K562 (cell line): Measurements from ENCODE around the gene DIS3L. TPM values are rescaled to one million over a fixed set of nuclear protein-coding genes. Genes with fewer than 3 reads are reported as not detected.

ENCODE experiments used
- ARID2 ChIP-seq: fragments of 450-650 bp; IDR thresholded peaks from 2 replicates; pipeline ENCODE4 v1.6.1; 2017; ENCODE audit warnings: antibody characterized with exemption, mild to moderate bottlenecking
- BACH1 ChIP-seq: fragments of 200-800 bp; sonication (Bioruptor generic); IDR thresholded peaks from 2 replicates; pipeline ENCODE4 v1.6.1; 2016; ENCODE audit warnings: missing genetic modification characterization, missing compliant biosample characterization
- CBFA2T3 ChIP-seq: fragments of 450-650 bp; IDR thresholded peaks from 2 replicates; pipeline ENCODE4 v1.6.1; 2017
- EHMT2 ChIP-seq: fragments of 450-650 bp; IDR thresholded peaks from 2 replicates; pipeline ENCODE4 v1.6.1; 2018; ENCODE audit warnings: antibody characterized with exemption
- FOXM1 ChIP-seq, 2 experiments: fragments of 450-650 bp in 1 of 2; sonication (generic) in 1 of 2; formaldehyde crosslinking in 1 of 2; IDR thresholded peaks; 2 replicates each; pipeline versions ENCODE4 v1.6.1 to v1.9.0; 2017 to 2022; ENCODE audit warnings: low read depth in 2 of 2, mild to moderate bottlenecking in 2 of 2, missing genetic modification reagents in 1 of 2, moderate library complexity in 1 of 2
- HOXB6 ChIP-seq: fragments of 250-450 bp; sonication (Bioruptor Pico); IDR thresholded peaks from 2 replicates; pipeline ENCODE4 v1.5.1; 2022; ENCODE audit warnings: mild to moderate bottlenecking, borderline replicate concordance
- KLF6 ChIP-seq: fragments of 250-450 bp; sonication (Bioruptor Pico); IDR thresholded peaks from 2 replicates; pipeline ENCODE4 v1.4.0; 2020; ENCODE audit warnings: mild to moderate bottlenecking, moderate library complexity, borderline replicate concordance
- NELFE ChIP-seq: IDR thresholded peaks from 2 replicates; pipeline ENCODE4 v1.6.1; 2011; ENCODE audit warnings: mild to moderate bottlenecking; ENCODE audit not compliant: insufficient read depth, insufficient read length
- NFYB ChIP-seq: IDR thresholded peaks from 2 replicates; pipeline ENCODE4 v1.6.1; 2011; ENCODE audit warnings: mild to moderate bottlenecking, moderate library complexity; ENCODE audit not compliant: insufficient read length; ENCODE audit errors: extremely low read depth
- PHF8 ChIP-seq: fragments of 200-600 bp; sonication (generic); IDR thresholded peaks from 2 replicates; pipeline ENCODE4 v1.6.1; 2012; ENCODE audit warnings: mixed run types, mild to moderate bottlenecking, inconsistent platforms, low read length, moderate library complexity, borderline replicate concordance
- ZBTB8A ChIP-seq: fragments of 450-650 bp; IDR thresholded peaks from 2 replicates; pipeline ENCODE4 v1.6.1; 2018; ENCODE audit warnings: mild to moderate bottlenecking, moderate library complexity; ENCODE audit not compliant: partially characterized antibody
- ZNF445 ChIP-seq: fragments of 250-450 bp; sonication (Bioruptor Pico); IDR thresholded peaks from 2 replicates; pipeline ENCODE4 v1.4.0; 2020; ENCODE audit warnings: low read depth, mild to moderate bottlenecking, moderate library complexity
- ZNF589 ChIP-seq: fragments of 200-800 bp; sonication (Bioruptor generic); IDR thresholded peaks from 2 replicates; pipeline ENCODE4 v1.6.1; 2016; ENCODE audit warnings: low read depth, missing genetic modification characterization, missing compliant biosample characterization
- ZNF77 ChIP-seq: fragments of 250-450 bp; sonication (Bioruptor Pico); IDR thresholded peaks from 2 replicates; pipeline ENCODE4 v1.5.0; 2020
- polyA plus RNA-seq, 8 experiments: library from polyadenylated mRNA; depleted of rRNA in 4 of 8; stranded (reverse) in 5 of 8; unstranded in 3 of 8; fragments of >200 nt; fragmentation: Nextera tagmentation in 2 of 8; fragmentation: Illumina TruSeq in 1 of 8; extraction: Ambion mirVana in 2 of 8; extraction: Trizol in 1 of 8; gene quantifications; 2 replicates each; pipeline versions ENCODE4 v1.2.1 to v1.2.3, GENCODE V29; 2011 to 2014; ENCODE audit warnings: inconsistent platforms in 1 of 8, missing spikeins in 1 of 8
- total RNA-seq, 7 experiments: library from RNA; depleted of rRNA in 6 of 7; stranded (reverse); fragments of >200 nt in 6 of 7; fragmentation: Illumina TruSeq in 2 of 7; extraction: Trizol in 2 of 7; gene quantifications; 2 replicates each; pipeline versions ENCODE4 v1.2.1 to v1.2.3, GENCODE V29; 2011 to 2021; ENCODE audit warnings: low replicate concordance in 1 of 7
- TF ChIP-seq, protein P1 (sequence below), 2 experiments: fragments of 450-650 bp in 1 of 2; IDR thresholded peaks; 2 replicates each; pipeline ENCODE4 v1.6.1; 2011 to 2017; ENCODE audit warnings: low read depth in 2 of 2, antibody characterized with exemption in 1 of 2, borderline replicate concordance in 1 of 2, low read length in 1 of 2, mild to moderate bottlenecking in 1 of 2, mixed read lengths in 1 of 2; ENCODE audit not compliant: control insufficient read depth in 1 of 2
- TF ChIP-seq, protein P2 (sequence below): fragments of 450-650 bp; formaldehyde crosslinking; IDR thresholded peaks from 2 replicates; pipeline ENCODE4 v1.4.0; 2020; ENCODE audit warnings: mild to moderate bottlenecking, moderate library complexity
- TF ChIP-seq, protein P3 (sequence below): fragments of 450-650 bp; IDR thresholded peaks from one replicate; pipeline ENCODE4 v1.6.1; 2018; ENCODE audit warnings: mild to moderate bottlenecking, moderate library complexity; ENCODE audit not compliant: partially characterized antibody
- TF ChIP-seq, protein P4 (sequence below), 2 experiments: fragments of 450-650 bp; IDR thresholded peaks; 2 replicates each; pipeline ENCODE4 v1.6.1; 2016
- TF ChIP-seq, protein P5 (sequence below): fragments of 450-650 bp; IDR thresholded peaks from 2 replicates; pipeline ENCODE4 v1.6.1; 2016

Gene DIS3L
- total and polyA plus RNA-seq, 9 of the 15 experiments (the other 6 are each of a cell fraction or from before 2014, with no cell fraction given), result 5.9 to 34.6 (median 16.9) TPM

DNA sequence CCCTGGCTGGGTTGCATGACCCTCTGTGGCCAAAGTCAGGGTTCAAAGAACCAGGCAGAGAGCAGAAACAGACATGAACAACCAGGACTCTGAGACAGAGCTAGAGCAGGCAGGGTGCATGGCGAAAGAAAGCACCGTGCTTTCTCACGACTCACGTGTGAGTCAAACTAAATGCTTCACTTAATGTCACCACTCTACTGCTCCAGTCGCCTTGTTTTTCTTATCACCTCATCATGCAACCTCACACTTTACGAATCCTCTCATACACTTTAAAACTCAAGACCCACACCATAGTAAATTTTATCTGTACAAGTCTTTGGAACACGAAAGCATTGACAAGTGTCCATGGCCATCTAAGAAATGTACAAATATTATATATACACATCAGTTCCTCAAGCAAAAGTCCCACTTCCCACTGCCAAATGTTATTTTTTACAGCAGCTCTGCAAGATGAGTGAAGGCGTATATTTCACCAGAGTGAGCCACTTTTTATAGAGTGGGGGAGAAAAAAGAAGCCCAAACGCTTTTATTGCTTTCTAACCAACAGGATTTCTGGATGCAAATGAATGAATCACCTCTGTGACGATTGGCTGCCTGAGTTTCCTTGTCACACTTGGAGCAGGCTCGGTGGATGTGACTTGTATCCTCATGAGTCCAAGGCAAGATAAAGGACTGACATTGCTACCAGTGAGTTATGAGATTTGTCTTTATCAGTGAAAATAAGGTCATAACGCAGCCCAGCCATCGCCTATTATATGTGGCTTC lies 23.9 kb upstream of the DIS3L start (continued):
- TF ChIP-seq NFYB (peak; percentile 46), PHF8 (no peak), ARID2 (no peak), EHMT2 (no peak), KLF6 (CRISPR knock-in tag) (no peak), NELFE (no peak), HOXB6 (CRISPR knock-in tag) (no peak), FOXM1 (IDR thresholded peaks at IDR 0.05; ENCODE audit: low read depth) (no peak), FOXM1 (CRISPR knock-in tag; IDR thresholded peaks at IDR 0.05; ENCODE audit: low read depth) (no peak), ZNF77 (CRISPR knock-in tag) (no peak), BACH1 (no peak), ZBTB8A (no peak), ZNF589 (no peak), CBFA2T3 (peak; percentile 34; the same call in 1 of the 2 replicates), ZNF445 (CRISPR knock-in tag) (no peak)
- TF ChIP-seq, protein P1, sequence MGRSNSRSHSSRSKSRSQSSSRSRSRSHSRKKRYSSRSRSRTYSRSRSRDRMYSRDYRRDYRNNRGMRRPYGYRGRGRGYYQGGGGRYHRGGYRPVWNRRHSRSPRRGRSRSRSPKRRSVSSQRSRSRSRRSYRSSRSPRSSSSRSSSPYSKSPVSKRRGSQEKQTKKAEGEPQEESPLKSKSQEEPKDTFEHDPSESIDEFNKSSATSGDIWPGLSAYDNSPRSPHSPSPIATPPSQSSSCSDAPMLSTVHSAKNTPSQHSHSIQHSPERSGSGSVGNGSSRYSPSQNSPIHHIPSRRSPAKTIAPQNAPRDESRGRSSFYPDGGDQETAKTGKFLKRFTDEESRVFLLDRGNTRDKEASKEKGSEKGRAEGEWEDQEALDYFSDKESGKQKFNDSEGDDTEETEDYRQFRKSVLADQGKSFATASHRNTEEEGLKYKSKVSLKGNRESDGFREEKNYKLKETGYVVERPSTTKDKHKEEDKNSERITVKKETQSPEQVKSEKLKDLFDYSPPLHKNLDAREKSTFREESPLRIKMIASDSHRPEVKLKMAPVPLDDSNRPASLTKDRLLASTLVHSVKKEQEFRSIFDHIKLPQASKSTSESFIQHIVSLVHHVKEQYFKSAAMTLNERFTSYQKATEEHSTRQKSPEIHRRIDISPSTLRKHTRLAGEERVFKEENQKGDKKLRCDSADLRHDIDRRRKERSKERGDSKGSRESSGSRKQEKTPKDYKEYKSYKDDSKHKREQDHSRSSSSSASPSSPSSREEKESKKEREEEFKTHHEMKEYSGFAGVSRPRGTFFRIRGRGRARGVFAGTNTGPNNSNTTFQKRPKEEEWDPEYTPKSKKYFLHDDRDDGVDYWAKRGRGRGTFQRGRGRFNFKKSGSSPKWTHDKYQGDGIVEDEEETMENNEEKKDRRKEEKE (IDR thresholded peaks at IDR 0.05; ENCODE audit: borderline replicate concordance in 1 of 2, control insufficient read depth in 1 of 2, low read depth in 2 of 2, low read length in 1 of 2), result no peak
- TF ChIP-seq, protein P2, sequence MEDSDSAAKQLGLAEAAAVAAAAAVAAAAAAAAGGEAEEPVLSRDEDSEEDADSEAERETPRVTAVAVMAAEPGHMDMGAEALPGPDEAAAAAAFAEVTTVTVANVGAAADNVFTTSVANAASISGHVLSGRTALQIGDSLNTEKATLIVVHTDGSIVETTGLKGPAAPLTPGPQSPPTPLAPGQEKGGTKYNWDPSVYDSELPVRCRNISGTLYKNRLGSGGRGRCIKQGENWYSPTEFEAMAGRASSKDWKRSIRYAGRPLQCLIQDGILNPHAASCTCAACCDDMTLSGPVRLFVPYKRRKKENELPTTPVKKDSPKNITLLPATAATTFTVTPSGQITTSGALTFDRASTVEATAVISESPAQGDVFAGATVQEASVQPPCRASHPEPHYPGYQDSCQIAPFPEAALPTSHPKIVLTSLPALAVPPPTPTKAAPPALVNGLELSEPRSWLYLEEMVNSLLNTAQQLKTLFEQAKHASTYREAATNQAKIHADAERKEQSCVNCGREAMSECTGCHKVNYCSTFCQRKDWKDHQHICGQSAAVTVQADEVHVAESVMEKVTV (CRISPR knock-in tag), result no peak
- TF ChIP-seq, protein P3, sequence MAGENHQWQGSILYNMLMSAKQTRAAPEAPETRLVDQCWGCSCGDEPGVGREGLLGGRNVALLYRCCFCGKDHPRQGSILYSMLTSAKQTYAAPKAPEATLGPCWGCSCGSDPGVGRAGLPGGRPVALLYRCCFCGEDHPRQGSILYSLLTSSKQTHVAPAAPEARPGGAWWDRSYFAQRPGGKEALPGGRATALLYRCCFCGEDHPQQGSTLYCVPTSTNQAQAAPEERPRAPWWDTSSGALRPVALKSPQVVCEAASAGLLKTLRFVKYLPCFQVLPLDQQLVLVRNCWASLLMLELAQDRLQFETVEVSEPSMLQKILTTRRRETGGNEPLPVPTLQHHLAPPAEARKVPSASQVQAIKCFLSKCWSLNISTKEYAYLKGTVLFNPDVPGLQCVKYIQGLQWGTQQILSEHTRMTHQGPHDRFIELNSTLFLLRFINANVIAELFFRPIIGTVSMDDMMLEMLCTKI, result no peak
- TF ChIP-seq, protein P4, sequence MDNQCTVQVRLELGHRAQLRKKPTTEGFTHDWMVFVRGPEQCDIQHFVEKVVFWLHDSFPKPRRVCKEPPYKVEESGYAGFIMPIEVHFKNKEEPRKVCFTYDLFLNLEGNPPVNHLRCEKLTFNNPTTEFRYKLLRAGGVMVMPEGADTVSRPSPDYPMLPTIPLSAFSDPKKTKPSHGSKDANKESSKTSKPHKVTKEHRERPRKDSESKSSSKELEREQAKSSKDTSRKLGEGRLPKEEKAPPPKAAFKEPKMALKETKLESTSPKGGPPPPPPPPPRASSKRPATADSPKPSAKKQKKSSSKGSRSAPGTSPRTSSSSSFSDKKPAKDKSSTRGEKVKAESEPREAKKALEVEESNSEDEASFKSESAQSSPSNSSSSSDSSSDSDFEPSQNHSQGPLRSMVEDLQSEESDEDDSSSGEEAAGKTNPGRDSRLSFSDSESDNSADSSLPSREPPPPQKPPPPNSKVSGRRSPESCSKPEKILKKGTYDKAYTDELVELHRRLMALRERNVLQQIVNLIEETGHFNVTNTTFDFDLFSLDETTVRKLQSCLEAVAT (IDR thresholded peaks at IDR 0.05), result no peak
- TF ChIP-seq, protein P5, sequence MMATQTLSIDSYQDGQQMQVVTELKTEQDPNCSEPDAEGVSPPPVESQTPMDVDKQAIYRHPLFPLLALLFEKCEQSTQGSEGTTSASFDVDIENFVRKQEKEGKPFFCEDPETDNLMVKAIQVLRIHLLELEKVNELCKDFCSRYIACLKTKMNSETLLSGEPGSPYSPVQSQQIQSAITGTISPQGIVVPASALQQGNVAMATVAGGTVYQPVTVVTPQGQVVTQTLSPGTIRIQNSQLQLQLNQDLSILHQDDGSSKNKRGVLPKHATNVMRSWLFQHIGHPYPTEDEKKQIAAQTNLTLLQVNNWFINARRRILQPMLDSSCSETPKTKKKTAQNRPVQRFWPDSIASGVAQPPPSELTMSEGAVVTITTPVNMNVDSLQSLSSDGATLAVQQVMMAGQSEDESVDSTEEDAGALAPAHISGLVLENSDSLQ, result peak; percentile 89
